NCI-H2029 (cell line): ENCODE measurements around the gene IKZF2.

Source experiments
- DNase-seq: peaks from one replicate; lab custom pipeline; 2025; lab: John Stamatoyannopoulos, UW

The IKZF2 gene

GRCh38 chr2:213101692-213102460, 49.5 kb downstream of the IKZF2 start:
- DNase-seq = no peak

- no peak for DNase-seq
These were observed 50.3 kb downstream of the IKZF2 start for GRCh38 chr2:213101109-213101508.

- no peak for DNase-seq
These were observed 52.8 kb downstream of the IKZF2 start for GRCh38 chr2:213098612-213099011.

GRCh38 chr2:213091765-213092164, 59.6 kb downstream of the IKZF2 start:
- no peak for DNase-seq

GRCh38 chr2:213090772-213091171, 60.6 kb downstream of the IKZF2 start:
- no peak for DNase-seq

GRCh38 chr2:213089438-213089837, 62.0 kb downstream of the IKZF2 start:
- no peak for DNase-seq

GRCh38 chr2:213087040-213087439, 64.4 kb downstream of the IKZF2 start:
- no peak for DNase-seq

- DNase-seq = no peak
These were observed 64.8 kb downstream of the IKZF2 start for GRCh38 chr2:213086571-213086970.

GRCh38 chr2:213086050-213086449, 65.4 kb downstream of the IKZF2 start:
- DNase-seq = no peak

DNA sequence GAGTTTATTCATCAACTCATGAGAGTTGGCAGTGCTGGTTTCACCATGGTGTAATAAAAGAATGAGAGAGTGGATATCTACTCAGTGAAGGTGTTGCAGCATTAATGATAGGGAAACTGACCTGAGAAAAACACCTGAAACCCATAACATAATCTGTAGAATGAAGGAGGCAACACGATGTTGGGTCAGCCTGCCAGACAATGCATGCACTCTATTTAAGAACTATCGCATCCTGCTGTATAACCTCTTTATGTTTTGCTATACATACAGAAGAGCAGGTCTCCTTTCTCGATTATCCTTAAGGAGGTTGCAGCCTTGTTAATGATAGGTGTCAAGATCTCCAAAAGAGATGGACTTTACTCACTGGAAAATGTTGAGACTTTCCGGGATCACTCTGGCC, 65.9 kb downstream of the IKZF2 start:
- no peak for DNase-seq

- no peak for DNase-seq
These were observed 67.2 kb downstream of the IKZF2 start for GRCh38 chr2:213084261-213084660.

DNA sequence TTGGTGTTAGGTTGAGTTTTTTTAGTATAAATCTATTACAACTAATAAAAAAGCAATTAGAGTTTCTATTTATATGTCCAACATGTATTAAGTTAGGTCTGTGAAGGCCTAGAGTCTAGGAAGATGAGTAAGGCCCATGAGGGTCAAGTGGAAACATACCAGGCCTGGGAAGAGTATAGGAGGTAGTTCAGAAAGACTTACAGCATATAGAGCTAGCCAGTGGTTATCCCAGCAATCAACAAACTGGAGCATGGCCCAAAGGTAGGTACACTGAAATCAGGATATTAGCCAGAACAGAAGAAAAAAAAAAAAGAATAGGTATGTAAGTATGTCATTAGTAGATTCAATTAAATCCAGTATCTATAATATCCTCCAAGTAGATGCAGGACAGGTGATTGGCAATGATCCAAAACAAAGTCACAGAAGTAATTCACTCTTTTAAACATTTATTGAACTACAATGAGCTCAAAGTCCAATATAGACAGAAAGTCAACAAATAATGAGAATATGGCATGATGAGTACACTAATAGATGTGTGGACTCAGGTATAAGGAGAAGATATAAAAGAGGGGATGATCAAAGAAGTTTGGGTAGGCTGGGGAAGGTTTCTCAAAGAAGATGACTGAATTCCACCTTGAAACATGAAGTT, 70.3 kb downstream of the IKZF2 start:
- no peak for DNase-seq

DNA sequence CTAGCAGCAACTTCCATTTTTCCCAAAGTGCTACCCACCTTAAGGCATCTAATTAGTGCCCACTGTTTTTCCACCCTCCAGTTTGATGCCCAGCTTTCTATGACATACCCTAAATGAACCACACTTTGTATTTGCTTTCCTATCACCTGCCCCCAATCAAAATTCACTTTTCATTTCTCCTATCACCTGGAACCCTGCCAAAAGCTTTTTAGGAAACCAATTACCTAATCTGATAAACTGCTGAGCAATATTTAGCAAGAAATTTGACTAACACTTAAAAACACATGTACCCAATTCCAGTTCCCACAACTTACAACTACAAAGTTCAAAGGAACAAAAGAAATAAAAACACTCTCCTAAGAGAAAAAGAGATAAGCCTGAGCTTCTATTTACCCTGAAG, 71.7 kb downstream of the IKZF2 start:
- no peak for DNase-seq

GRCh38 chr2:213078686-213079085, 72.7 kb downstream of the IKZF2 start:
- no peak for DNase-seq

DNA sequence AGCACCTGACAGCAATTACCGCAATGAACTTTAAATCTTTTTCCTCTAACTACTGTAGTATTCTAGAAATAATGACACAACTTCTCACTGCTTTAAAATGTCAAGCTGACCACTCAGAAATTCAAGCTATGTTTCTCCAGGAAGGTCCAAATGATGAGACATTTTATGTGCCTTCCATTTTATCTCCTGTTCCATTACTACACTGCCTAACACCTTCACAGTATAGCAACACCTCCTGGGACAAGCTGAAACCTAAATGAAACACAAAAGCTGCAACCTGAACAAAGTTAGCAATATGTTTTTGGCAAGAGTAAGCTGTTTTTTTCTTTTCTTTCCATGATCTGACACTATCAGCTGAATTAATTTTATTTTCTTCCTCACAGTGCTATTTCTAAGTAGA, 81.9 kb downstream of the IKZF2 start:
- no peak for DNase-seq

DNA sequence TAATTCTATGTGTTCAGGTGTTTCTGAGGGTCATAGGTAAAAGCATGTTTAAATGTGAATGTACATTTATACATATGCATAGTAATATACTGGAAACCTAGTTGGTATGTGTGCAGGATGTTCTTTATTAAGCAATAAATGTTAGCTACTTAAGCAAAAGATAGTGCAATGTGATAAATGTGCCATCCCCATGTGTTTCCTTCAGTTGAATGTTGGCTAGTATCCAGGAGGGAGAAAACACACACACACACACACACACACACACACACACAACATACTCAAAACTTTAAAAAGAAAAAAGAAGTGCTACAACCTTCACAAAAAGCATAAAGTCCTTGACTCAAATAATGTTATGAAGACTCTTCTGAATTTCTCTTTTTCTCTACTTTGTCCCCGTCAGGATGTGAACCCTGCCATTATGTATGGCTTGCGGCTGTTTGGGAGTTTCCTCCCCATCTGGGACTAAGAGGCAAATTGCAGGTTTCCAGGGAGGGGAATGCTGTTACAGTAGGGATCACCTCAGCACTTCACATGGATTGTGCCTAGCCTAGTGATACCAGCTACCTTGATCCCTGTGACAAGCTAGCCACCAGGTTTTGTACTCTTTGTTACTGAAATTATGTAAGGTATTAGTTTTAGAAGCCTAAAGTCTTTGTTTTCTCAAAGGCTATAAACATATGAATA, 82.6 kb downstream of the IKZF2 start:
- DNase-seq = no peak

- no peak for DNase-seq
These were observed 83.5 kb downstream of the IKZF2 start for GRCh38 chr2:213067888-213068287.

DNA sequence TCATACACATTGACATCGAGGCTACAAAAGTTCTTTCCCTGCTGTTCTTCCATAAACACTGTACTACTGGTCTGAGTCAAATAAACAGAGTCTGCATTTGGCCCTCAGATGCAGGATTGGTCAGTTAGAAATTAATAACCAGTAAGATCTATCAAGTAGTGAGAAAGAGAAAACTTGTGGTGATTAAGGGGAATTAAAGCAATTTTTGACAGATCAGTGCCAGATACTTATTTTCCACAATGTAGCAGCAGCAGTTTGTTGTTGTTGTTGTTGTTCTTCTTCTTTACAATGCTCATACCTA, 85.0 kb downstream of the IKZF2 start:
- no peak for DNase-seq

GRCh38 chr2:213065583-213066442, 85.6 kb downstream of the IKZF2 start:
- peak; percentile 3 for DNase-seq

- DNase-seq = no peak
These were observed 87.3 kb downstream of the IKZF2 start for GRCh38 chr2:213064099-213064498.

GRCh38 chr2:213057977-213058376, 93.4 kb downstream of the IKZF2 start:
- no peak for DNase-seq

DNA sequence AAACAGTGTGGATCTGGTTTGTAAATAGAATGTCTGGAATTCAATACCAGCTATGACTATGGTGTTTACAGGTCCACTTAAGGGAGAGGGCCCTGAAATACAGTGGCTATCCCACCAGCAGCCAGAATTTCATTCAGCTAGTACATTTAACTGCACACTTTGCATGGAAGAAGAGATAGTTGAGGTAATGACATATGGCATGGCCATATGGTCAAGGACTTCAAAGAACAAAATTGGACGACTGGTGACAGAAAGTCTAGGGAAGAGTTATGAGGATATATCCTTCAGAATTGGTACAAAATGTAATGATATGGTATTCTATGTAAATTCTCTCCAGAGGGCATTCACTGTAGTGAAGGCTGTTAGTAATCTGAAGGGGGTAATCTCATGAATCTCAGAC, 105.0 kb downstream of the IKZF2 start:
- no peak for DNase-seq
